K562 (cell line): ENCODE data around the gene PEPD. TPM values are rescaled to one million over a fixed set of nuclear protein-coding genes. Genes with fewer than 3 reads are reported as not detected.

Experiments used
- ATAC-seq: fragments of 200-7000 bp; cut with Tn5 transposase; 3 replicates; pipeline ENCODE4 v1.9.1; 2020; ENCODE audit warnings: moderate library complexity
- BruUV-seq: library from RNA; stranded (reverse); fragments of 400-500 nt; replicated peaks from 2 replicates; lab custom pipeline; 2021; lab: Mats Ljungman, UMichigan
- CTCF ChIA-PET: fragments of 300-600 bp; formaldehyde crosslinking; extraction: SDS; loops from one replicate; lab custom pipeline; 2021; ENCODE audit warnings: low intra/inter-chr PET ratio; lab: Yijun Ruan, JAX
- POLR2A ChIA-PET: fragments of 300-600, 350-650 bp; sonication (Branson Sonifier 250); formaldehyde crosslinking; extraction: SDS; loops from one replicate; lab custom pipeline; 2021; ENCODE audit warnings: antibody characterized with exemption, inconsistent platforms; lab: Yijun Ruan, JAX
- DNase-seq, 4 experiments: peaks; one replicate each; pipeline versions ENCODE4 v3.0.0 to v3.0.0-alpha.2; 2011 to 2018; ENCODE audit warnings: low spot score in 3 of 4, mixed read lengths in 3 of 4; ENCODE audit errors: extremely low read depth in 1 of 4
- FAIRE-seq: peaks from 2 replicates; lab custom pipeline; 2011; peaks lifted over from hg19 to GRCh38; lab: Jason Lieb, UNC
- H2AFZ ChIP-seq: 2 replicates; pipeline ENCODE4 v1.6.0; 2011; ENCODE audit warnings: low read depth, low read length, control low read depth, inconsistent platforms
- H3K27ac ChIP-seq: fragments of 200-600 bp; 3 replicates; pipeline ENCODE4 v1.8.0; 2011; ENCODE audit warnings: low read depth, mild to moderate bottlenecking, control low read depth, inconsistent platforms, low read length, moderate library complexity, mixed read lengths; ENCODE audit errors: extremely low read depth
- H3K27me3 ChIP-seq, 2 experiments: fragments of 300-600 bp in 1 of 2; 2 replicates in 1 of 2; 3 replicates in 1 of 2; pipeline versions ENCODE4 v1.6.0 to v1.8.0; 2011; ENCODE audit warnings: inconsistent platforms in 2 of 2, low read length in 2 of 2, mild to moderate bottlenecking in 1 of 2, mixed read lengths in 1 of 2, moderate library complexity in 1 of 2; ENCODE audit not compliant: control insufficient read depth in 2 of 2, insufficient read depth in 2 of 2
- H3K36me3 ChIP-seq: fragments of 300-600 bp; 3 replicates; pipeline ENCODE4 v1.8.0; 2011; ENCODE audit warnings: mild to moderate bottlenecking, low read length, inconsistent platforms; ENCODE audit not compliant: control insufficient read depth, insufficient read depth
- H3K4me1 ChIP-seq, 2 experiments: fragments of 200-600 bp in 1 of 2; replicated peaks in 1 of 2; 2 replicates in 1 of 2; 3 replicates in 1 of 2; pipeline versions ENCODE4 v1.5.1 to v1.8.0; 2011; ENCODE audit warnings: inconsistent platforms in 2 of 2, low read length in 2 of 2, mild to moderate bottlenecking in 1 of 2, mixed read lengths in 1 of 2, moderate library complexity in 1 of 2; ENCODE audit not compliant: control insufficient read depth in 2 of 2, insufficient read depth in 2 of 2
- H3K4me2 ChIP-seq: 2 replicates; pipeline ENCODE4 v1.6.1; 2011; ENCODE audit warnings: low read length, control low read depth, inconsistent platforms, mixed read lengths; ENCODE audit not compliant: insufficient read depth
- H3K4me3 ChIP-seq: fragments of 200-600 bp; sonication (generic), shearing (Covaris generic); 2 replicates; pipeline ENCODE4 v1.5.1; 2016; ENCODE audit warnings: control low read depth, inconsistent platforms
- H3K79me2 ChIP-seq: fragments of 200-600 bp; 3 replicates; pipeline ENCODE4 v1.8.0; 2011; ENCODE audit warnings: low read length, inconsistent platforms; ENCODE audit not compliant: control insufficient read depth, insufficient read depth
- H3K9ac ChIP-seq, 2 experiments: 2 replicates each; pipeline versions ENCODE4 v1.6.0 to v1.6.1; 2011; ENCODE audit warnings: low read depth in 2 of 2, low read length in 2 of 2, control low read depth in 1 of 2, inconsistent platforms in 1 of 2, mild to moderate bottlenecking in 1 of 2, mixed read lengths in 1 of 2; ENCODE audit not compliant: insufficient read depth in 1 of 2
- H3K9me1 ChIP-seq: one replicate; pipeline ENCODE4 v1.6.0; 2011; ENCODE audit warnings: inconsistent platforms, mild to moderate bottlenecking, low read length, moderate library complexity; ENCODE audit not compliant: control insufficient read depth, insufficient read depth
- H3K9me3 ChIP-seq: replicated peaks from 2 replicates; pipeline ENCODE4 v1.5.1; 2011; ENCODE audit warnings: low read depth, low read length, inconsistent platforms; ENCODE audit not compliant: control insufficient read depth, insufficient read depth
- H4K20me1 ChIP-seq: replicated peaks from 2 replicates; pipeline ENCODE4 v1.6.1; 2011; ENCODE audit warnings: low read length, inconsistent platforms, mixed read lengths; ENCODE audit not compliant: control insufficient read depth, insufficient read depth
- ARNT ChIP-seq, 2 experiments: fragments of 450-650 bp; IDR thresholded peaks; 2 replicates each; pipeline ENCODE4 v1.6.1; 2016; ENCODE audit warnings: mild to moderate bottlenecking in 1 of 2
- FOSL1 ChIP-seq: fragments of 200-800 bp; sonication (Bioruptor generic); conservative IDR thresholded peaks from 2 replicates; pipeline ENCODE4 v1.6.1; 2016; ENCODE audit warnings: missing genetic modification characterization, missing compliant biosample characterization
- HNRNPK ChIP-seq: fragments of 200-400 bp; formaldehyde crosslinking; IDR thresholded peaks from one replicate; pipeline ENCODE4 v1.6.1; 2018; ENCODE audit warnings: mild to moderate bottlenecking, low read depth, low read length; ENCODE audit not compliant: poor library complexity, severe bottlenecking
- IRF2 ChIP-seq: sonication (generic); formaldehyde crosslinking; IDR thresholded peaks from 2 replicates; pipeline ENCODE4 v1.8.1; 2022; ENCODE audit warnings: mild to moderate bottlenecking, missing genetic modification reagents
- MBD2 ChIP-seq: sonication (generic); IDR thresholded peaks from 2 replicates; pipeline ENCODE4 v1.6.1; 2016; ENCODE audit warnings: low read depth, borderline replicate concordance
- NR2F6 ChIP-seq: fragments of 450-650 bp; formaldehyde crosslinking; IDR thresholded peaks from 2 replicates; pipeline ENCODE4 v1.4.0; 2020; ENCODE audit warnings: mild to moderate bottlenecking
- WGBS: fragments of 100-300 bp; shearing (Covaris generic); methylation state at CpG from one replicate; pipeline ENCODE4 v1.1.6; 2016; ENCODE audit warnings: low coverage, mixed read lengths; ENCODE audit not compliant: insufficient coverage; ENCODE audit errors: missing lambda C conversion rate; 5-methylcytosine and 5-hydroxymethylcytosine counted together
- in situ Hi-C: fragments of 300-500 bp; cut with MboI; formaldehyde crosslinking; loops from 4 replicates; pipeline ENCODE4 v1.15.0; 2018; ENCODE audit warnings: inconsistent platforms, mixed read lengths
- intact Hi-C: fragments of 100-400 bp; cut with micrococcal nuclease; formaldehyde crosslinking; loops from 2 replicates; pipeline ENCODE4 v1.14.2; 2022
- polyA plus RNA-seq, 8 experiments: library from polyadenylated mRNA; depleted of rRNA in 4 of 8; stranded (reverse) in 5 of 8; unstranded in 3 of 8; fragments of >200 nt; fragmentation: Nextera tagmentation in 2 of 8; fragmentation: Illumina TruSeq in 1 of 8; extraction: Ambion mirVana in 2 of 8; extraction: Trizol in 1 of 8; gene quantifications; 2 replicates each; pipeline versions ENCODE4 v1.2.1 to v1.2.3, GENCODE V29; 2011 to 2014; ENCODE audit warnings: inconsistent platforms in 1 of 8, missing spikeins in 1 of 8
- total RNA-seq, 7 experiments: library from RNA; depleted of rRNA in 6 of 7; stranded (reverse); fragments of >200 nt in 6 of 7; fragmentation: Illumina TruSeq in 2 of 7; extraction: Trizol in 2 of 7; gene quantifications; 2 replicates each; pipeline versions ENCODE4 v1.2.1 to v1.2.3, GENCODE V29; 2011 to 2021; ENCODE audit warnings: low replicate concordance in 1 of 7
- TF ChIP-seq, protein P1 (sequence below): fragments of 200-600 bp; sonication (generic); IDR thresholded peaks from one replicate; pipeline ENCODE4 v1.6.1; 2012; ENCODE audit warnings: mild to moderate bottlenecking, low read depth, low read length, inconsistent platforms
- TF ChIP-seq, protein P2 (sequence below): sonication (generic); formaldehyde crosslinking; IDR thresholded peaks from 2 replicates; pipeline ENCODE4 v1.8.1; 2023; ENCODE audit warnings: mild to moderate bottlenecking, missing genetic modification reagents

PEPD gene
- total and polyA plus RNA-seq, 9 of the 15 experiments (the other 6 are each of a cell fraction or from before 2014, with no cell fraction given) = 1.3 to 19.2 (median 16.0) TPM

DNA sequence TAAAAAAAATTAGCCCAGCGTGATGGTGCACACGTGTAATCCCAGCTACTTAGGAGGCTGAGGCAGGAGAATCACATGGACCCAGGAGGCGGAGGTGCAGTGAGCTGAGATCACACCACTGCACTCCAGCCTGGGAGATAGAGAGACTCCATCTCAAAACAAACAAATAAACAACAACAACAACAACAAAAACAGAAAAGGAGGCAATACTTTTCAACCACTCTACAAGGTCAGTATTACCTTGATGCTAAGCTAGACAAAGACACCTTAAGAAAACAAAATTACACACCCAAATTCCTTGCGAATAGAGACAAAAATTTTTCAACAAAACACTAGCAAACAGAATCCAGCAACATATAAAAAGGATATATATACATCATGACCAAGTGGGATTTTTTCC is 39.7 kb downstream of the PEPD start:
- Histone ChIP-seq H3K9ac (no peak overlapping the region), H3K27ac (no peak overlapping the region), H3K9me1 (no peaks in the 10 kb centered on the region), H3K36me3 (no peaks in the 10 kb centered on the region), H3K79me2 (no peaks in the 10 kb centered on the region), H3K4me3 (no peak overlapping the region), H3K4me2 (no peak overlapping the region), H3K27me3 (no peaks in the 10 kb centered on the region; a peak in 1 of 5 replicates), H3K9me3 (no peaks in the 10 kb centered on the region), H3K4me1 (no peaks in the 10 kb centered on the region; a peak in 3 of 5 replicates), H2AFZ (no peak overlapping the region), H4K20me1 (0 out of 2 replicates have a peak, but pooled peaks cover 3% of the 10 kb centered on the region)
- DNase-seq (no peak), FAIRE-seq (no peak), ATAC-seq (no peak)
- no TSS peak for BruUV-seq
- intact Hi-C loops = no loop called here
- 4% methylated on average over 4 of the region's 4 CpGs for WGBS
- POLR2A ChIA-PET = no interaction called here
- in situ Hi-C loops = no loop called here
- CTCF ChIA-PET = no interaction called here
- TF ChIP-seq HNRNPK (no peak), MBD2 (no peak), FOSL1 (tag) (no peak), NR2F6 (no peak), ARNT (IDR thresholded peaks at IDR 0.05) (no peak), IRF2 (no peak)
- TF ChIP-seq, protein P1, sequence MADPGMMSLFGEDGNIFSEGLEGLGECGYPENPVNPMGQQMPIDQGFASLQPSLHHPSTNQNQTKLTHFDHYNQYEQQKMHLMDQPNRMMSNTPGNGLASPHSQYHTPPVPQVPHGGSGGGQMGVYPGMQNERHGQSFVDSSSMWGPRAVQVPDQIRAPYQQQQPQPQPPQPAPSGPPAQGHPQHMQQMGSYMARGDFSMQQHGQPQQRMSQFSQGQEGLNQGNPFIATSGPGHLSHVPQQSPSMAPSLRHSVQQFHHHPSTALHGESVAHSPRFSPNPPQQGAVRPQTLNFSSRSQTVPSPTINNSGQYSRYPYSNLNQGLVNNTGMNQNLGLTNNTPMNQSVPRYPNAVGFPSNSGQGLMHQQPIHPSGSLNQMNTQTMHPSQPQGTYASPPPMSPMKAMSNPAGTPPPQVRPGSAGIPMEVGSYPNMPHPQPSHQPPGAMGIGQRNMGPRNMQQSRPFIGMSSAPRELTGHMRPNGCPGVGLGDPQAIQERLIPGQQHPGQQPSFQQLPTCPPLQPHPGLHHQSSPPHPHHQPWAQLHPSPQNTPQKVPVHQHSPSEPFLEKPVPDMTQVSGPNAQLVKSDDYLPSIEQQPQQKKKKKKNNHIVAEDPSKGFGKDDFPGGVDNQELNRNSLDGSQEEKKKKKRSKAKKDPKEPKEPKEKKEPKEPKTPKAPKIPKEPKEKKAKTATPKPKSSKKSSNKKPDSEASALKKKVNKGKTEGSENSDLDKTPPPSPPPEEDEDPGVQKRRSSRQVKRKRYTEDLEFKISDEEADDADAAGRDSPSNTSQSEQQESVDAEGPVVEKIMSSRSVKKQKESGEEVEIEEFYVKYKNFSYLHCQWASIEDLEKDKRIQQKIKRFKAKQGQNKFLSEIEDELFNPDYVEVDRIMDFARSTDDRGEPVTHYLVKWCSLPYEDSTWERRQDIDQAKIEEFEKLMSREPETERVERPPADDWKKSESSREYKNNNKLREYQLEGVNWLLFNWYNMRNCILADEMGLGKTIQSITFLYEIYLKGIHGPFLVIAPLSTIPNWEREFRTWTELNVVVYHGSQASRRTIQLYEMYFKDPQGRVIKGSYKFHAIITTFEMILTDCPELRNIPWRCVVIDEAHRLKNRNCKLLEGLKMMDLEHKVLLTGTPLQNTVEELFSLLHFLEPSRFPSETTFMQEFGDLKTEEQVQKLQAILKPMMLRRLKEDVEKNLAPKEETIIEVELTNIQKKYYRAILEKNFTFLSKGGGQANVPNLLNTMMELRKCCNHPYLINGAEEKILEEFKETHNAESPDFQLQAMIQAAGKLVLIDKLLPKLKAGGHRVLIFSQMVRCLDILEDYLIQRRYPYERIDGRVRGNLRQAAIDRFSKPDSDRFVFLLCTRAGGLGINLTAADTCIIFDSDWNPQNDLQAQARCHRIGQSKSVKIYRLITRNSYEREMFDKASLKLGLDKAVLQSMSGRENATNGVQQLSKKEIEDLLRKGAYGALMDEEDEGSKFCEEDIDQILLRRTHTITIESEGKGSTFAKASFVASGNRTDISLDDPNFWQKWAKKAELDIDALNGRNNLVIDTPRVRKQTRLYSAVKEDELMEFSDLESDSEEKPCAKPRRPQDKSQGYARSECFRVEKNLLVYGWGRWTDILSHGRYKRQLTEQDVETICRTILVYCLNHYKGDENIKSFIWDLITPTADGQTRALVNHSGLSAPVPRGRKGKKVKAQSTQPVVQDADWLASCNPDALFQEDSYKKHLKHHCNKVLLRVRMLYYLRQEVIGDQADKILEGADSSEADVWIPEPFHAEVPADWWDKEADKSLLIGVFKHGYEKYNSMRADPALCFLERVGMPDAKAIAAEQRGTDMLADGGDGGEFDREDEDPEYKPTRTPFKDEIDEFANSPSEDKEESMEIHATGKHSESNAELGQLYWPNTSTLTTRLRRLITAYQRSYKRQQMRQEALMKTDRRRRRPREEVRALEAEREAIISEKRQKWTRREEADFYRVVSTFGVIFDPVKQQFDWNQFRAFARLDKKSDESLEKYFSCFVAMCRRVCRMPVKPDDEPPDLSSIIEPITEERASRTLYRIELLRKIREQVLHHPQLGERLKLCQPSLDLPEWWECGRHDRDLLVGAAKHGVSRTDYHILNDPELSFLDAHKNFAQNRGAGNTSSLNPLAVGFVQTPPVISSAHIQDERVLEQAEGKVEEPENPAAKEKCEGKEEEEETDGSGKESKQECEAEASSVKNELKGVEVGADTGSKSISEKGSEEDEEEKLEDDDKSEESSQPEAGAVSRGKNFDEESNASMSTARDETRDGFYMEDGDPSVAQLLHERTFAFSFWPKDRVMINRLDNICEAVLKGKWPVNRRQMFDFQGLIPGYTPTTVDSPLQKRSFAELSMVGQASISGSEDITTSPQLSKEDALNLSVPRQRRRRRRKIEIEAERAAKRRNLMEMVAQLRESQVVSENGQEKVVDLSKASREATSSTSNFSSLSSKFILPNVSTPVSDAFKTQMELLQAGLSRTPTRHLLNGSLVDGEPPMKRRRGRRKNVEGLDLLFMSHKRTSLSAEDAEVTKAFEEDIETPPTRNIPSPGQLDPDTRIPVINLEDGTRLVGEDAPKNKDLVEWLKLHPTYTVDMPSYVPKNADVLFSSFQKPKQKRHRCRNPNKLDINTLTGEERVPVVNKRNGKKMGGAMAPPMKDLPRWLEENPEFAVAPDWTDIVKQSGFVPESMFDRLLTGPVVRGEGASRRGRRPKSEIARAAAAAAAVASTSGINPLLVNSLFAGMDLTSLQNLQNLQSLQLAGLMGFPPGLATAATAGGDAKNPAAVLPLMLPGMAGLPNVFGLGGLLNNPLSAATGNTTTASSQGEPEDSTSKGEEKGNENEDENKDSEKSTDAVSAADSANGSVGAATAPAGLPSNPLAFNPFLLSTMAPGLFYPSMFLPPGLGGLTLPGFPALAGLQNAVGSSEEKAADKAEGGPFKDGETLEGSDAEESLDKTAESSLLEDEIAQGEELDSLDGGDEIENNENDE = no peak
- TF ChIP-seq, protein P2, sequence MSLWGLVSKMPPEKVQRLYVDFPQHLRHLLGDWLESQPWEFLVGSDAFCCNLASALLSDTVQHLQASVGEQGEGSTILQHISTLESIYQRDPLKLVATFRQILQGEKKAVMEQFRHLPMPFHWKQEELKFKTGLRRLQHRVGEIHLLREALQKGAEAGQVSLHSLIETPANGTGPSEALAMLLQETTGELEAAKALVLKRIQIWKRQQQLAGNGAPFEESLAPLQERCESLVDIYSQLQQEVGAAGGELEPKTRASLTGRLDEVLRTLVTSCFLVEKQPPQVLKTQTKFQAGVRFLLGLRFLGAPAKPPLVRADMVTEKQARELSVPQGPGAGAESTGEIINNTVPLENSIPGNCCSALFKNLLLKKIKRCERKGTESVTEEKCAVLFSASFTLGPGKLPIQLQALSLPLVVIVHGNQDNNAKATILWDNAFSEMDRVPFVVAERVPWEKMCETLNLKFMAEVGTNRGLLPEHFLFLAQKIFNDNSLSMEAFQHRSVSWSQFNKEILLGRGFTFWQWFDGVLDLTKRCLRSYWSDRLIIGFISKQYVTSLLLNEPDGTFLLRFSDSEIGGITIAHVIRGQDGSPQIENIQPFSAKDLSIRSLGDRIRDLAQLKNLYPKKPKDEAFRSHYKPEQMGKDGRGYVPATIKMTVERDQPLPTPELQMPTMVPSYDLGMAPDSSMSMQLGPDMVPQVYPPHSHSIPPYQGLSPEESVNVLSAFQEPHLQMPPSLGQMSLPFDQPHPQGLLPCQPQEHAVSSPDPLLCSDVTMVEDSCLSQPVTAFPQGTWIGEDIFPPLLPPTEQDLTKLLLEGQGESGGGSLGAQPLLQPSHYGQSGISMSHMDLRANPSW (CRISPR knock-in tag) = no peak
